HG03025 (cell line): ENCODE measurements around the gene SPAAR.

Experiments
- ATAC-seq: cut with Tn5 transposase; IDR thresholded peaks from one replicate; pipeline ENCODE4 v1.9.1; 2021; ENCODE audit warnings: mild to moderate bottlenecking, moderate library complexity; ENCODE audit not compliant: unreplicated experiment, low FRiP score

SPAAR gene

GRCh38 chr9:35942286-35942685 is 33.0 kb downstream of the SPAAR start:
- ATAC-seq = no peak

- no peak for ATAC-seq
Observed at GRCh38 chr9:35944173-35944572, 34.9 kb downstream of the SPAAR start.

- no peak for ATAC-seq
Observed at GRCh38 chr9:35944841-35945240, 35.6 kb downstream of the SPAAR start.

GRCh38 chr9:35945341-35946018 is 36.2 kb downstream of the SPAAR start:
- ATAC-seq = no peak

- ATAC-seq = no peak
Observed at GRCh38 chr9:35948451-35948850, 39.2 kb downstream of the SPAAR start.

- ATAC-seq = no peak
Observed at GRCh38 chr9:35948901-35949318, 39.6 kb downstream of the SPAAR start.

GRCh38 chr9:35951736-35952135 is 42.4 kb downstream of the SPAAR start:
- no peak for ATAC-seq

- ATAC-seq = no peak
Observed at GRCh38 chr9:35952526-35953191, 43.4 kb downstream of the SPAAR start.

- ATAC-seq = no peak
Observed at GRCh38 chr9:35954942-35955546, 45.8 kb downstream of the SPAAR start.

GRCh38 chr9:35956651-35957050 is 47.4 kb downstream of the SPAAR start:
- no peak for ATAC-seq

GRCh38 chr9:35958104-35958837 is 49.0 kb downstream of the SPAAR start, which contains the start of gene OR2S2:
Gene OR2S2 (minus strand): TSS chr9:35958154. CDS start chr9:35958098, 56 bp downstream.
- ATAC-seq = no peak

- ATAC-seq = no peak
Observed at GRCh38 chr9:35960039-35960655, 50.9 kb downstream of the SPAAR start.
